Nephron (organoid): ENCODE data around the gene STON1.
A peak's percentile ranks its signal among the peaks of the same experiment; 100 is the strongest.

Experiments used
- H3K27ac Mint-ChIP-seq, 3 experiments: 2 replicates each; pipeline ENCODE4 v1.8.0; 2020; ENCODE audit warnings: mixed read lengths in 3 of 3, mild to moderate bottlenecking in 2 of 3, moderate library complexity in 1 of 3
- H3K27me3 Mint-ChIP-seq: 2 replicates; pipeline ENCODE4 v1.8.0; 2021; ENCODE audit warnings: low read depth, mild to moderate bottlenecking, moderate library complexity, mixed read lengths
- H3K36me3 Mint-ChIP-seq: 2 replicates; pipeline ENCODE4 v1.8.0; 2020; ENCODE audit warnings: low read depth, mixed read lengths
- H3K4me1 Mint-ChIP-seq: 2 replicates; pipeline ENCODE4 v1.8.0; 2020; ENCODE audit warnings: mixed read lengths
- H3K4me3 Mint-ChIP-seq, 3 experiments: 2 replicates each; pipeline ENCODE4 v1.8.0; 2020; ENCODE audit warnings: mild to moderate bottlenecking in 3 of 3, mixed read lengths in 3 of 3, moderate library complexity in 2 of 3
- H3K9me3 Mint-ChIP-seq: 2 replicates; pipeline ENCODE4 v1.8.0; 2020; ENCODE audit warnings: mixed read lengths
- CTCF ChIP-seq, 3 experiments: fragments of 200-600 bp; sonication (generic); IDR thresholded peaks; one replicate each; pipeline ENCODE4 v1.5.0; 2021; ENCODE audit warnings: antibody characterized with exemption in 3 of 3; ENCODE audit not compliant: unreplicated experiment in 3 of 3

STON1 gene

GRCh38 chr2:48508461-48509124, 21.4 kb upstream of the STON1 start:
- Mint-ChIP-seq H3K9me3 (no peaks in the 10 kb centered on the region), H3K4me1 (peaks cover 23% of the 10 kb centered on the region), H3K27me3 (no peaks in the 10 kb centered on the region), H3K4me3 (no peak overlapping the region), H3K27ac (peak overlapping the region; percentile 36 to 86 (median 85)), H3K36me3 (peaks cover 31% of the 10 kb centered on the region)
- TF ChIP-seq CTCF (IDR thresholded peaks at IDR 0.05; ENCODE audit: unreplicated experiment in 3 of 3), result no peak

- Mint-ChIP-seq H3K4me3 (no peak overlapping the region), H3K27me3 (no peaks in the 10 kb centered on the region), H3K27ac (peak overlapping the region; percentile 23 to 50 (median 32)), H3K36me3 (peaks cover 34% of the 10 kb centered on the region), H3K4me1 (peaks cover 33% of the 10 kb centered on the region), H3K9me3 (no peaks in the 10 kb centered on the region)
- no peak for TF ChIP-seq CTCF (IDR thresholded peaks at IDR 0.05; ENCODE audit: unreplicated experiment in 3 of 3)
Observed at GRCh38 chr2:48510329-48510728, 19.6 kb upstream of the STON1 start.

- H3K27me3 Mint-ChIP-seq, result no peaks in the 10 kb centered on the region
Observed at GRCh38 chr2:48511849-48512470, 18.0 kb upstream of the STON1 start.

GRCh38 chr2:48512571-48512970, 17.4 kb upstream of the STON1 start:
- Mint-ChIP-seq H3K36me3 (peaks cover 44% of the 10 kb centered on the region), H3K4me3 (no peak overlapping the region), H3K4me1 (peaks cover 44% of the 10 kb centered on the region), H3K27ac (peak overlapping the region; percentile 21 to 80 (median 44)), H3K27me3 (no peaks in the 10 kb centered on the region), H3K9me3 (no peaks in the 10 kb centered on the region)
- no peak for TF ChIP-seq CTCF (IDR thresholded peaks at IDR 0.05; ENCODE audit: unreplicated experiment in 3 of 3)

More at GRCh38 chr2:48511849-48512470, 18.0 kb upstream of the STON1 start:
- TF ChIP-seq CTCF (IDR thresholded peaks at IDR 0.05; ENCODE audit: unreplicated experiment in 3 of 3), result no peak
- H3K27ac Mint-ChIP-seq, result no peak overlapping the region
- peaks cover 44% of the 10 kb centered on the region for H3K4me1 Mint-ChIP-seq
- peaks cover 43% of the 10 kb centered on the region for H3K36me3 Mint-ChIP-seq
- no peak overlapping the region for H3K4me3 Mint-ChIP-seq
- no peaks in the 10 kb centered on the region for H3K9me3 Mint-ChIP-seq

- peak overlapping the region; percentile 35 to 93 (median 88) for H3K27ac Mint-ChIP-seq
- H3K36me3 Mint-ChIP-seq, result peaks cover 43% of the 10 kb centered on the region
- no peak for TF ChIP-seq CTCF (IDR thresholded peaks at IDR 0.05; ENCODE audit: unreplicated experiment in 3 of 3)
- H3K4me1 Mint-ChIP-seq, result peaks cover 40% of the 10 kb centered on the region
- no peaks in the 10 kb centered on the region for H3K9me3 Mint-ChIP-seq
- peak overlapping the region in 1 of 3 experiments; percentile 4 for H3K4me3 Mint-ChIP-seq
- no peaks in the 10 kb centered on the region for H3K27me3 Mint-ChIP-seq
Observed at GRCh38 chr2:48514348-48515003, 15.5 kb upstream of the STON1 start.
